Progenitor cell of endocrine pancreas (in vitro differentiated cells): ENCODE results near the gene CD19. TPM values are rescaled to one million over a fixed set of nuclear protein-coding genes. Genes with fewer than 3 reads are reported as not detected.

Source experiments
- DNase-seq: peaks from one replicate; pipeline ENCODE4 v3.0.0; 2021; ENCODE audit warnings: low spot score; ENCODE audit not compliant: unreplicated experiment
- H3K27ac Mint-ChIP-seq: 2 replicates; pipeline ENCODE4 v1.8.0; 2021; ENCODE audit warnings: mild to moderate bottlenecking, moderate library complexity, mixed read lengths
- H3K27me3 Mint-ChIP-seq: 2 replicates; pipeline ENCODE4 v1.8.0; 2021; ENCODE audit warnings: mixed read lengths
- H3K36me3 Mint-ChIP-seq: 2 replicates; pipeline ENCODE4 v1.8.0; 2022; ENCODE audit warnings: mixed read lengths; ENCODE audit not compliant: insufficient read depth
- H3K4me1 Mint-ChIP-seq: 2 replicates; pipeline ENCODE4 v1.8.0; 2021; ENCODE audit warnings: low read depth, mixed read lengths
- H3K4me3 Mint-ChIP-seq: 2 replicates; pipeline ENCODE4 v1.8.0; 2021; ENCODE audit warnings: low read depth, mild to moderate bottlenecking, moderate library complexity, mixed read lengths
- H3K9me3 Mint-ChIP-seq: 2 replicates; pipeline ENCODE4 v1.8.0; 2021; ENCODE audit warnings: low read depth, mixed read lengths
- total RNA-seq: library from RNA; stranded (reverse); gene quantifications from 2 replicates; pipeline ENCODE4 v1.2.1, GENCODE V29; 2021
- TF ChIP-seq, protein P1 (sequence below): fragments of 200-600 bp; sonication (generic); IDR thresholded peaks from one replicate; pipeline ENCODE4 v1.5.0; 2021; ENCODE audit warnings: antibody characterized with exemption, mild to moderate bottlenecking; ENCODE audit not compliant: unreplicated experiment

CD19 gene
- total RNA-seq, 1 donor from 2014 or later, result not detected

DNA sequence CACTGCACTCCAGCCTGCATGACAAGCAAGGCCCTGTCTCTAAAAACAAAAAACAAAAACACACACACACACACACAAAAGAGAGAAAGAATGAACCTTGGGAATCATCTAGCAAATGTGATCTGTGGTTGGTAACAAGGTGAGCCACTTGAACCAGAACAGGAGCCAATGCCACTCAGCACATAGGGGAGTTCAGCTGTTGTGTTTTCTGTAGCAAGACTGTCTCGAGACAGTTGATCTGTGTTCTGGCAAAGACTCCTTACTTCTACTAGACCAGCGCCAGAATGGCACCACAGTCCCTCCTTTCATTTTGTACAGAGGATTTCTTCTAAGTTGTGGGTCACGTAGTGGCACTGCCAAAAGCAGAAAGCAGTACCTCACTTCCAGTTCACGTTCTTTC lies 32.8 kb upstream of the CD19 start:
- TF ChIP-seq, protein P1, sequence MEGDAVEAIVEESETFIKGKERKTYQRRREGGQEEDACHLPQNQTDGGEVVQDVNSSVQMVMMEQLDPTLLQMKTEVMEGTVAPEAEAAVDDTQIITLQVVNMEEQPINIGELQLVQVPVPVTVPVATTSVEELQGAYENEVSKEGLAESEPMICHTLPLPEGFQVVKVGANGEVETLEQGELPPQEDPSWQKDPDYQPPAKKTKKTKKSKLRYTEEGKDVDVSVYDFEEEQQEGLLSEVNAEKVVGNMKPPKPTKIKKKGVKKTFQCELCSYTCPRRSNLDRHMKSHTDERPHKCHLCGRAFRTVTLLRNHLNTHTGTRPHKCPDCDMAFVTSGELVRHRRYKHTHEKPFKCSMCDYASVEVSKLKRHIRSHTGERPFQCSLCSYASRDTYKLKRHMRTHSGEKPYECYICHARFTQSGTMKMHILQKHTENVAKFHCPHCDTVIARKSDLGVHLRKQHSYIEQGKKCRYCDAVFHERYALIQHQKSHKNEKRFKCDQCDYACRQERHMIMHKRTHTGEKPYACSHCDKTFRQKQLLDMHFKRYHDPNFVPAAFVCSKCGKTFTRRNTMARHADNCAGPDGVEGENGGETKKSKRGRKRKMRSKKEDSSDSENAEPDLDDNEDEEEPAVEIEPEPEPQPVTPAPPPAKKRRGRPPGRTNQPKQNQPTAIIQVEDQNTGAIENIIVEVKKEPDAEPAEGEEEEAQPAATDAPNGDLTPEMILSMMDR, result no peak
- no peak overlapping the region for H3K27ac Mint-ChIP-seq
- no peak for DNase-seq
- no peaks in the 10 kb centered on the region for H3K4me1 Mint-ChIP-seq
- H3K9me3 Mint-ChIP-seq, result no peaks in the 10 kb centered on the region
- H3K36me3 Mint-ChIP-seq, result no peaks in the 10 kb centered on the region
- H3K4me3 Mint-ChIP-seq, result no peak overlapping the region
- H3K27me3 Mint-ChIP-seq, result no peaks in the 10 kb centered on the region

DNA sequence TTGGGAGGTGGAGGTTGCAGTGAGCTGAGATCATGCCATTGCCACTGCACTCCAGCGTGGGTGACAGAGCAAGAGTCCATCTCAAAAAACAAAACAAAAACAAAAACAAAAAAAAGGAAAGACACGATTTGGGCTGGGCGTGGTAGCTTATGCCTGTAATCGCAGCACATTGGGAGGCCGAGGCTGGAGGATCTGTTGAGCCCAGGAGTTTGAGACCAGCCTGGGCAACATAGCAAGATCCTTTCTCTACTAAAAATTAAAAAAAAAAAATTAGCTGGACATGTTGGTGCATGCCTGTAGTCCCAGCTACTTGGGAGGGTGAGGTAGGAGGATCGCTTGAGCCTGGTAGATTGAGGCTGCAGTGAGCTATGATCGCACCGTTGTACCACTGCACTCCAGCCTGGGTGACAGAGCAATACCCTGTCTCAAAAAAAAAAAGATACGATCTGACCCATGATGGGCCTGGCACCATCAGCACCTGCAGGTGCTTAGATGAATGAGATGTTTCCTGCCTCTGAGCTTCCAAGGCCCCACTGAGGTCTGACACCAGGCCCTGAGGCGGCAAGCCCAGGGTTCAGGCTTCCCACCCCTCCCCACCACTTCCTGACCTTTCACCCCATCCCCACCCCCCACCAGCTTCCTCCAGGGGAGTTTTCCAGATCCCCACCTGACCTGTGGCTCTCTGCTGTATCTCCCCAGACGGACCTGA lies 31.7 kb upstream of the CD19 start:
- Mint-ChIP-seq H3K4me3 (no peak overlapping the region), H3K36me3 (no peaks in the 10 kb centered on the region)

DNA sequence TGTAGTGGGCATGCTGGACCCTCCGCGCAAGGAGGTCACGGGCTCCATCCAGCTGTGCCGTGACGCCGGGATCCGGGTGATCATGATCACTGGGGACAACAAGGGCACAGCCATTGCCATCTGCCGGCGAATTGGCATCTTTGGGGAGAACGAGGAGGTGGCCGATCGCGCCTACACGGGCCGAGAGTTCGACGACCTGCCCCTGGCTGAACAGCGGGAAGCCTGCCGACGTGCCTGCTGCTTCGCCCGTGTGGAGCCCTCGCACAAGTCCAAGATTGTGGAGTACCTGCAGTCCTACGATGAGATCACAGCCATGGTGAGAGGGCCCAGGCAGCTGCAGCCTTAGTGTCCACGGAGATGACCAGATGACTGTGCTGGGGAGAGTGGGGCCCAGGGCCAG lies 31.2 kb upstream of the CD19 start:
- H3K9me3 Mint-ChIP-seq, result no peaks in the 10 kb centered on the region
- no peaks in the 10 kb centered on the region for H3K4me1 Mint-ChIP-seq
- H3K27me3 Mint-ChIP-seq, result no peaks in the 10 kb centered on the region
- H3K4me3 Mint-ChIP-seq, result no peak overlapping the region
- TF ChIP-seq, protein P1, result no peak
- no peak overlapping the region for H3K27ac Mint-ChIP-seq
- H3K36me3 Mint-ChIP-seq, result no peaks in the 10 kb centered on the region
- no peak for DNase-seq

More for the DNA sequence above, 31.7 kb upstream of the CD19 start:
- TF ChIP-seq, protein P1, result no peak
- Mint-ChIP-seq H3K27ac (no peak overlapping the region), H3K4me1 (no peaks in the 10 kb centered on the region), H3K27me3 (no peaks in the 10 kb centered on the region), H3K9me3 (no peaks in the 10 kb centered on the region)
- no peak for DNase-seq

DNA sequence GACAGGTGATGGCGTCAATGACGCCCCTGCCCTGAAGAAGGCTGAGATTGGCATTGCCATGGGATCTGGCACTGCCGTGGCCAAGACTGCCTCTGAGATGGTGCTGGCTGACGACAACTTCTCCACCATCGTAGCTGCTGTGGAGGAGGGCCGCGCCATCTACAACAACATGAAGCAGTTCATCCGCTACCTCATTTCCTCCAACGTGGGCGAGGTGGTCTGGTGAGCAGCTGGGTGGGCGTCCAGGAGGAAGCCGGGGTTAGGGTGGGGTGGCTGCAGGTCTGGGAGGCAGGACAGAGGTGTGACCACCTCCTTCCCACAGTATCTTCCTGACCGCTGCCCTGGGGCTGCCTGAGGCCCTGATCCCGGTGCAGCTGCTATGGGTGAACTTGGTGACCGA lies 29.9 kb upstream of the CD19 start:
- Mint-ChIP-seq H3K9me3 (no peaks in the 10 kb centered on the region), H3K4me3 (no peak overlapping the region), H3K27me3 (no peaks in the 10 kb centered on the region), H3K27ac (no peak overlapping the region), H3K4me1 (no peaks in the 10 kb centered on the region), H3K36me3 (no peaks in the 10 kb centered on the region)
- TF ChIP-seq, protein P1, result no peak
- DNase-seq, result no peak

DNA sequence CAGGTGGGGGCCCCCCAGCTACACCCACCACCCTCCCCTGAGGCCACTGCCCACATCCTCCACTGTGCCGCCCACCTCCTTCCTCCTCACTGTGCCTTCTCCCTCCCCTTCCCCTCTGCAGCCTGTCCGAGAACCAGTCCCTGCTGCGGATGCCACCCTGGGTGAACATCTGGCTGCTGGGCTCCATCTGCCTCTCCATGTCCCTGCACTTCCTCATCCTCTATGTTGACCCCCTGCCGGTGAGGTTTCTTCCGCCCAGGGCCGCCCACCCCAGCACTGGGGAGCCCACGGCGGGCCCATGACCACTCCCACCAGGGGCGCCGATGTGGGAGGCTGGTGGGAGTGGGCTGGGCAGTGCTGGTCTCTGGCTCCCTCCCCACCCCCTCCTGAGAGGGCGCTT lies 28.9 kb upstream of the CD19 start:
- H3K9me3 Mint-ChIP-seq, result no peaks in the 10 kb centered on the region
- H3K27ac Mint-ChIP-seq, result no peak overlapping the region
- H3K4me1 Mint-ChIP-seq, result no peaks in the 10 kb centered on the region
- DNase-seq, result no peak
- no peak overlapping the region for H3K4me3 Mint-ChIP-seq
- H3K27me3 Mint-ChIP-seq, result no peaks in the 10 kb centered on the region
- TF ChIP-seq, protein P1, result no peak
- no peaks in the 10 kb centered on the region for H3K36me3 Mint-ChIP-seq
